H9 (cell line): ENCODE data around the gene CRACDL. TPM values are rescaled to one million over a fixed set of nuclear protein-coding genes. Genes with fewer than 3 reads are reported as not detected.

Experiments
- DNase-seq: peaks from one replicate; pipeline ENCODE4 v3.0.0-alpha.2; 2017
- H2AFZ ChIP-seq: one replicate; pipeline ENCODE4 v1.6.1; 2013; ENCODE audit warnings: mild to moderate bottlenecking, low read length, control low read depth, moderate library complexity
- H2AK5ac ChIP-seq: 2 replicates; pipeline ENCODE4 v1.6.1; 2013; ENCODE audit warnings: low read length, control low read depth, mixed read lengths; ENCODE audit not compliant: insufficient read length
- H2BK120ac ChIP-seq: one replicate; pipeline ENCODE4 v1.6.1; 2013; ENCODE audit warnings: low read depth, mild to moderate bottlenecking, low read length, control low read depth, inconsistent platforms; ENCODE audit not compliant: poor library complexity, severe bottlenecking
- H2BK12ac ChIP-seq: 2 replicates; pipeline ENCODE4 v1.6.1; 2013; ENCODE audit warnings: low read length, control low read depth, mixed read lengths, low read depth; ENCODE audit not compliant: insufficient read length
- H2BK15ac ChIP-seq: 2 replicates; pipeline ENCODE4 v1.6.1; 2013; ENCODE audit warnings: low read depth, low read length, control low read depth
- H2BK20ac ChIP-seq: one replicate; pipeline ENCODE4 v1.6.1; 2013; ENCODE audit warnings: low read depth, mild to moderate bottlenecking, low read length, control low read depth, inconsistent platforms; ENCODE audit not compliant: poor library complexity, severe bottlenecking
- H2BK5ac ChIP-seq: 2 replicates; pipeline ENCODE4 v1.6.1; 2013; ENCODE audit warnings: low read length, control low read depth, mixed read lengths; ENCODE audit not compliant: insufficient read length
- H3K14ac ChIP-seq: 2 replicates; pipeline ENCODE4 v1.6.1; 2013; ENCODE audit warnings: low read length, control low read depth; ENCODE audit not compliant: insufficient read depth
- H3K18ac ChIP-seq: 2 replicates; pipeline ENCODE4 v1.6.1; 2013; ENCODE audit warnings: low read depth, mild to moderate bottlenecking, mixed read lengths, low read length, control low read depth; ENCODE audit not compliant: insufficient read length
- H3K23ac ChIP-seq: 2 replicates; pipeline ENCODE4 v1.6.1; 2013; ENCODE audit warnings: low read length, control low read depth, mixed read lengths, low read depth; ENCODE audit not compliant: insufficient read length
- H3K23me2 ChIP-seq: 2 replicates; pipeline ENCODE4 v1.6.1; 2013; ENCODE audit warnings: low read depth, mild to moderate bottlenecking, mixed read lengths, low read length, control low read depth; ENCODE audit not compliant: insufficient read length, poor library complexity, severe bottlenecking
- H3K27ac ChIP-seq: 2 replicates; pipeline ENCODE4 v1.5.1; 2013; ENCODE audit warnings: low read length, control low read depth, mixed read lengths, low read depth; ENCODE audit not compliant: insufficient read length
- H3K27me3 ChIP-seq: 2 replicates; pipeline ENCODE4 v1.6.1; 2013; ENCODE audit warnings: low read length, control low read depth, inconsistent platforms; ENCODE audit not compliant: insufficient read depth
- H3K4ac ChIP-seq: 2 replicates; pipeline ENCODE4 v1.6.1; 2013; ENCODE audit warnings: low read depth, mild to moderate bottlenecking, control low read depth, inconsistent platforms, low read length, moderate library complexity
- H3K4me1 ChIP-seq: 2 replicates; pipeline ENCODE4 v1.6.1; 2013; ENCODE audit warnings: low read length, control low read depth, inconsistent platforms; ENCODE audit not compliant: insufficient read depth
- H3K4me2 ChIP-seq: 2 replicates; pipeline ENCODE4 v1.6.1; 2013; ENCODE audit warnings: low read length, control low read depth, mixed read lengths; ENCODE audit not compliant: insufficient read length, insufficient read depth
- H3K56ac ChIP-seq: 2 replicates; pipeline ENCODE4 v1.6.1; 2013; ENCODE audit warnings: low read depth, mild to moderate bottlenecking, mixed read lengths, low read length, control low read depth; ENCODE audit not compliant: insufficient read length
- H3K79me1 ChIP-seq: 2 replicates; pipeline ENCODE4 v1.6.1; 2013; ENCODE audit warnings: low read depth, mild to moderate bottlenecking, moderate library complexity, low read length, control low read depth, inconsistent platforms; ENCODE audit not compliant: insufficient read depth, poor library complexity, severe bottlenecking
- H3K79me2 ChIP-seq: 2 replicates; pipeline ENCODE4 v1.6.1; 2013; ENCODE audit warnings: low read length, control low read depth, inconsistent platforms; ENCODE audit not compliant: insufficient read depth
- H3K9ac ChIP-seq: 2 replicates; pipeline ENCODE4 v1.6.1; 2013; ENCODE audit warnings: low read length, control low read depth, mixed read lengths; ENCODE audit not compliant: insufficient read length; ENCODE audit errors: extremely low read depth
- H3K9me3 ChIP-seq: one replicate; pipeline ENCODE4 v1.6.1; 2013; ENCODE audit warnings: low read depth, low read length, inconsistent platforms; ENCODE audit not compliant: control insufficient read depth
- H3T11ph ChIP-seq: one replicate; pipeline ENCODE4 v1.6.1; 2013; ENCODE audit warnings: mild to moderate bottlenecking, low read length, control low read depth, inconsistent platforms
- H4K20me1 ChIP-seq: one replicate; pipeline ENCODE4 v1.6.1; 2013; ENCODE audit not compliant: control insufficient read depth, insufficient read length, insufficient read depth
- H4K5ac ChIP-seq: 2 replicates; pipeline ENCODE4 v1.6.1; 2013; ENCODE audit warnings: low read depth, mild to moderate bottlenecking, mixed read lengths, low read length, control low read depth; ENCODE audit not compliant: insufficient read length
- H4K8ac ChIP-seq: replicated peaks from 2 replicates; pipeline ENCODE4 v1.6.1; 2013; ENCODE audit warnings: low read length, control low read depth, mixed read lengths, low read depth; ENCODE audit not compliant: insufficient read length
- H4K91ac ChIP-seq: 2 replicates; pipeline ENCODE4 v1.6.1; 2013; ENCODE audit warnings: low read depth, mild to moderate bottlenecking, moderate library complexity, mixed read lengths, low read length, control low read depth; ENCODE audit not compliant: insufficient read length
- H3K27ac Mint-ChIP-seq, 3 experiments: 2 replicates in 2 of 3; 3 replicates in 1 of 3; pipeline ENCODE4 v1.8.0; 2020 to 2021; ENCODE audit warnings: mixed read lengths in 3 of 3, mild to moderate bottlenecking in 1 of 3, moderate library complexity in 1 of 3
- H3K27me3 Mint-ChIP-seq: 2 replicates; pipeline ENCODE4 v1.8.0; 2021; ENCODE audit warnings: low read depth, mild to moderate bottlenecking, moderate library complexity, mixed read lengths
- H3K36me3 Mint-ChIP-seq, 3 experiments: 2 replicates in 2 of 3; 3 replicates in 1 of 3; pipeline ENCODE4 v1.8.0; 2020 to 2021; ENCODE audit warnings: low read depth in 3 of 3, mixed read lengths in 3 of 3; ENCODE audit not compliant: insufficient read depth in 1 of 3
- H3K4me1 Mint-ChIP-seq, 2 experiments: 2 replicates each; pipeline ENCODE4 v1.8.0; 2020; ENCODE audit warnings: mixed read lengths in 2 of 2
- H3K4me3 Mint-ChIP-seq, 2 experiments: 2 replicates in 1 of 2; 3 replicates in 1 of 2; pipeline ENCODE4 v1.8.0; 2020 to 2021; ENCODE audit warnings: mild to moderate bottlenecking in 2 of 2, mixed read lengths in 2 of 2, moderate library complexity in 1 of 2
- H3K9me3 Mint-ChIP-seq, 2 experiments: 2 replicates in 1 of 2; 3 replicates in 1 of 2; pipeline ENCODE4 v1.8.0; 2020; ENCODE audit warnings: mild to moderate bottlenecking in 2 of 2, mixed read lengths in 2 of 2, moderate library complexity in 1 of 2
- WGBS: extraction: QIAGEN DNeasy Blood & Tissue Kit; methylation state at CpG from one replicate; pipeline ENCODE4 v1.1.7; 2013; ENCODE audit warnings: missing lambda C conversion rate, low lambda C conversion rate, mixed read lengths; ENCODE audit not compliant: insufficient read length; ENCODE audit errors: extremely low coverage; 5-methylcytosine and 5-hydroxymethylcytosine counted together
- total RNA-seq: library from RNA; stranded (reverse); gene quantifications from 2 replicates; pipeline ENCODE4 v1.2.1, GENCODE V29; 2021
- TF ChIP-seq, protein P1 (sequence below): fragments of 200-600 bp; sonication (generic); conservative IDR thresholded peaks from 3 replicates; pipeline ENCODE4 v1.8.0; 2021; ENCODE audit warnings: antibody characterized with exemption, mild to moderate bottlenecking

The CRACDL gene
- total RNA-seq, 1 experiment from 2014 or later, result 0.48 TPM

DNA sequence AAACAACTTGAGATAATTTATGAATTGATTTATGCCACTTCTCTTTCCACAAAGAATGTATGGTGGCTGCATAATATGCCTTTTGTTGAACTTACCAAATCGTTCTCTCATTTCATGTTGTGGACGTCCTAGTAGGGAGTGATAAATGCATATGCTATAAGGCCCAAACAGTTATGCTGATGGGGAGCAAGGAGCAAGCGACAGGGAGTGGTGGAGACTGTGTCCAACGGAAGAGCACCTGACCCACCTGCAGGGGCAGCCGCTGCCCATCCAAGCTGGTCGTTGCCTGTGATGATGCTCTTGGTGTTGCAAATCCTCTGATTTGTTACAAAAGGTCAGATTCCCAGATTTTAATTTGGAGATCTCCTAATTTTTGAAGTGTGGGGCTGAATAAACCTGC lies 174.1 kb downstream of the CRACDL start:
- no peak overlapping the region for H3K27ac Mint-ChIP-seq
- no peaks in the 10 kb centered on the region; the same call in 1 of the 2 replicates for H3K27me3 Mint-ChIP-seq

More for the DNA sequence above, 174.1 kb downstream of the CRACDL start:
- H2BK12ac ChIP-seq, result no peak overlapping the region
- H3K36me3 Mint-ChIP-seq, result no peaks in the 10 kb centered on the region
- no peaks in the 10 kb centered on the region for H3K23me2 ChIP-seq
- no peak overlapping the region for H3K4ac ChIP-seq
- no peak overlapping the region for H3K27ac ChIP-seq
- no peak overlapping the region for H3K18ac ChIP-seq
- no peak overlapping the region for H4K5ac ChIP-seq
- no peak overlapping the region for H3T11ph ChIP-seq
- H3K79me2 ChIP-seq, result no peaks in the 10 kb centered on the region
- H2AK5ac ChIP-seq, result no peak overlapping the region
- H3K4me2 ChIP-seq, result no peak overlapping the region
- H2BK15ac ChIP-seq, result no peak overlapping the region
- H3K23ac ChIP-seq, result no peak overlapping the region
- no peak overlapping the region for H3K14ac ChIP-seq
- no peaks in the 10 kb centered on the region for H3K4me1 Mint-ChIP-seq
- H3K4me1 ChIP-seq, result no peaks in the 10 kb centered on the region
- no peak overlapping the region for H4K8ac ChIP-seq
- H4K20me1 ChIP-seq, result no peaks in the 10 kb centered on the region
- no peaks in the 10 kb centered on the region for H3K9me3 Mint-ChIP-seq
- no peaks in the 10 kb centered on the region for H3K79me1 ChIP-seq
- no peaks in the 10 kb centered on the region for H3K9me3 ChIP-seq
- H3K9ac ChIP-seq, result no peak overlapping the region
- H2BK20ac ChIP-seq, result no peak overlapping the region
- no peak overlapping the region for H3K56ac ChIP-seq
- H2BK120ac ChIP-seq, result no peak overlapping the region
- no peak overlapping the region for H4K91ac ChIP-seq
- H2AFZ ChIP-seq, result no peak overlapping the region
- H3K4me3 Mint-ChIP-seq, result no peak overlapping the region
- H2BK5ac ChIP-seq, result no peak overlapping the region
- no peaks in the 10 kb centered on the region for H3K27me3 ChIP-seq
- TF ChIP-seq, protein P1, sequence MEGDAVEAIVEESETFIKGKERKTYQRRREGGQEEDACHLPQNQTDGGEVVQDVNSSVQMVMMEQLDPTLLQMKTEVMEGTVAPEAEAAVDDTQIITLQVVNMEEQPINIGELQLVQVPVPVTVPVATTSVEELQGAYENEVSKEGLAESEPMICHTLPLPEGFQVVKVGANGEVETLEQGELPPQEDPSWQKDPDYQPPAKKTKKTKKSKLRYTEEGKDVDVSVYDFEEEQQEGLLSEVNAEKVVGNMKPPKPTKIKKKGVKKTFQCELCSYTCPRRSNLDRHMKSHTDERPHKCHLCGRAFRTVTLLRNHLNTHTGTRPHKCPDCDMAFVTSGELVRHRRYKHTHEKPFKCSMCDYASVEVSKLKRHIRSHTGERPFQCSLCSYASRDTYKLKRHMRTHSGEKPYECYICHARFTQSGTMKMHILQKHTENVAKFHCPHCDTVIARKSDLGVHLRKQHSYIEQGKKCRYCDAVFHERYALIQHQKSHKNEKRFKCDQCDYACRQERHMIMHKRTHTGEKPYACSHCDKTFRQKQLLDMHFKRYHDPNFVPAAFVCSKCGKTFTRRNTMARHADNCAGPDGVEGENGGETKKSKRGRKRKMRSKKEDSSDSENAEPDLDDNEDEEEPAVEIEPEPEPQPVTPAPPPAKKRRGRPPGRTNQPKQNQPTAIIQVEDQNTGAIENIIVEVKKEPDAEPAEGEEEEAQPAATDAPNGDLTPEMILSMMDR, result no peak
- DNase-seq, result no peak
- WGBS, result no CpG with 5 or more reads among the region's 6 CpGs
